ENCODE measurements around the gene NCKAP5. TPM values are rescaled to one million over a fixed set of nuclear protein-coding genes. Genes with fewer than 3 reads are reported as not detected.

Gene NCKAP5
- total RNA-seq, 1 donor from 2014 or later: 27.9 TPM

- no peaks in the 10 kb centered on the region for H3K9me3 Mint-ChIP-seq
- no peaks in the 10 kb centered on the region for H3K27me3 Mint-ChIP-seq (ENCODE audit: low read depth)
- peak; percentile 36 for DNase-seq (ENCODE audit: low read depth, low spot score)
- no peak overlapping the region for H3K27ac Mint-ChIP-seq (ENCODE audit: unreplicated experiment)
- TF ChIP-seq CTCF (conservative IDR thresholded peaks at IDR 0.05): peak; percentile 82
- H3K36me3 Mint-ChIP-seq (ENCODE audit: low read depth): no peaks in the 10 kb centered on the region
- no peak overlapping the region for H3K4me3 Mint-ChIP-seq
- peaks cover 29% of the 10 kb centered on the region for H3K4me1 Mint-ChIP-seq
Observed at GRCh38 chr2:133171393-133172004, 396.8 kb downstream of the NCKAP5 start.

GRCh38 chr2:133169274-133169912 lies 398.9 kb downstream of the NCKAP5 start:
- Mint-ChIP-seq H3K27ac (ENCODE audit: unreplicated experiment) (no peak overlapping the region), H3K4me3 (no peak overlapping the region), H3K9me3 (no peaks in the 10 kb centered on the region), H3K27me3 (ENCODE audit: low read depth) (no peaks in the 10 kb centered on the region), H3K36me3 (ENCODE audit: low read depth) (peaks cover 4% of the 10 kb centered on the region), H3K4me1 (peaks cover 23% of the 10 kb centered on the region)
- no peak for DNase-seq (ENCODE audit: low read depth, low spot score)
- TF ChIP-seq CTCF (conservative IDR thresholded peaks at IDR 0.05): no peak

- Mint-ChIP-seq H3K4me1 (peaks cover 23% of the 10 kb centered on the region), H3K27me3 (ENCODE audit: low read depth) (no peaks in the 10 kb centered on the region), H3K4me3 (no peak overlapping the region), H3K9me3 (no peaks in the 10 kb centered on the region), H3K36me3 (ENCODE audit: low read depth) (peaks cover 4% of the 10 kb centered on the region), H3K27ac (ENCODE audit: unreplicated experiment) (no peak overlapping the region)
- DNase-seq (ENCODE audit: low read depth, low spot score): no peak
- no peak for TF ChIP-seq CTCF (conservative IDR thresholded peaks at IDR 0.05)
Observed at GRCh38 chr2:133167990-133168389, 400.3 kb downstream of the NCKAP5 start.

- no peak overlapping the region for H3K27ac Mint-ChIP-seq (ENCODE audit: unreplicated experiment)
- no peak for TF ChIP-seq CTCF (conservative IDR thresholded peaks at IDR 0.05)
Observed at GRCh38 chr2:133167223-133167622, 401.0 kb downstream of the NCKAP5 start.

GRCh38 chr2:133166031-133166430 lies 402.2 kb downstream of the NCKAP5 start:
- H3K4me1 Mint-ChIP-seq: peaks cover 18% of the 10 kb centered on the region
- no peak overlapping the region for H3K27ac Mint-ChIP-seq (ENCODE audit: unreplicated experiment)
- H3K27me3 Mint-ChIP-seq (ENCODE audit: low read depth): no peaks in the 10 kb centered on the region
- TF ChIP-seq CTCF (conservative IDR thresholded peaks at IDR 0.05): no peak
- H3K36me3 Mint-ChIP-seq (ENCODE audit: low read depth): peaks cover 7% of the 10 kb centered on the region
- no peak for DNase-seq (ENCODE audit: low read depth, low spot score)
- H3K4me3 Mint-ChIP-seq: no peak overlapping the region
- H3K9me3 Mint-ChIP-seq: no peaks in the 10 kb centered on the region

More at GRCh38 chr2:133167223-133167622, 401.0 kb downstream of the NCKAP5 start:
- Mint-ChIP-seq H3K4me3 (no peak overlapping the region), H3K27me3 (ENCODE audit: low read depth) (no peaks in the 10 kb centered on the region), H3K4me1 (peaks cover 23% of the 10 kb centered on the region), H3K9me3 (no peaks in the 10 kb centered on the region), H3K36me3 (ENCODE audit: low read depth) (peaks cover 4% of the 10 kb centered on the region)
- DNase-seq (ENCODE audit: low read depth, low spot score): no peak

Measured in neural crest cell (in vitro differentiated cells).